Fibroblast of skin of left biceps (primary cell): ENCODE measurements around the gene OASL.

ENCODE experiments used
- DNase-seq, 2 experiments: peaks; one replicate each; pipeline ENCODE4 v3.0.0-alpha.2; 2013; ENCODE audit warnings: low read depth in 2 of 2

Gene OASL

DNA sequence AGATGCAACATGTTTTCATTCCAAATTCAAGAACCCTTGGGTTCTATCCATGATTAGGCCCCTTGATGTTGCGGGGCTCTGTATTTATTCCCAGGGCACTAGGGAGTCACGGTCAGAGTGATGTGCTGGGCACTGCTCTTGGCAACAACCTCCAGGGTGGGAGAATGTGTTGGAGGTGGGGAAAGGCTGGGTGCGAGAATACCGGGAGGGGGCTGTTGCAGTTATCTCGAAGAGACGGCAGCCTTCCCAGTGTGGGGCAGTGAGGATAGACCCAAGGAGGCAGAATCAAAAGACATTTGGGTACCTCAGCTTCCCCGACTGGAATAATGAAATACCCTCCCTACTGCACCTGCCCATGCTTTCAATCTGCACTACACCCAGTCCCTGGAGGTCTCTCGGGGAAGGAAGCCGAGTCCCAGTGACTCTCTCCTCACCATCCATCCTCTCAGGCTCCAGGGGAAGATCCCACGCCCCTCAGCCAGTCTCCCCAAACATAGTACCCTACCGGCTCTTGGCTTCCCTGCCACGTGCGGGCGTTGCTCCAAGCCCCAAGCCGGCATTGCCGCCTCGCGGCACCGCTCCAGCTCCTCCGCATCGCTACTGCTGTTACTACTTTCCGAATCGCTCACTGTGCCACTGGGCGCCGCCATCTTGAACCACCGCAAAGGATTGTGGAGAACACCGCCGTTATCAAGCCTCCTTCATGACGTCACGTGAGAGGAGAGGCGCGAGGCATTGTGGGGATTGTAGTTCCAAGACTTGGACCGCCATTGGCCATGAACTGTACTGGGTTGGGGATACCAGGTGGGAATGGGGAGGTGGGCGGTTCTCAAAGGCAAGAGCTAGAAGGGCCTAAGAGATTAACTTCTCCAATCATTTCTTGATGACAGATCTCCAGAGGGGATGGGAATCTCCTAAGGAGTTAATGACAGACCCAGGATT, 22.9 kb downstream of the OASL start, which contains the start of gene C12orf43:
TSS of gene C12orf43 (minus strand) at position 663 of the 942 bp plus-strand sequence. CDS start at position 650, 13 bp downstream.
- DNase-seq = peak; percentile 63 to 68

DNA sequence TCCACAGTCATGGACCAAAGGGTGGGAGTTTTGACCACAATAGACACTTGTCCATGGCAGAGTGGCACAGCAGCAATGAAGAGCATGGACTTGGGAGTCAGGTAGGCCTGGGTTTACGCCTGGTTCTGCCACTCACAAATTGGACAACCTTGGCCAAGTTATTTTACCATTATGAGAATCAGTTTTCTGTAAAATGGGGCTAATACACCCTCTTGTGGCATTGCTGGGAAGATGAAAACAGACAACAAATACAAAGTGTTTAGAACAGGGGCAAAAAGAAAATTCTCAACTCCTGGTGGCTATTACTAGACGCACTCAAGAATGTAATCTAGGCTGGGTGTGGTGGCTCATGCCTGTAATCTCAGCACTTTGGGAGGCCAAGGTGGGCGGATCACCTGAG, 25.3 kb downstream of the OASL start:
- no peak for DNase-seq

DNA sequence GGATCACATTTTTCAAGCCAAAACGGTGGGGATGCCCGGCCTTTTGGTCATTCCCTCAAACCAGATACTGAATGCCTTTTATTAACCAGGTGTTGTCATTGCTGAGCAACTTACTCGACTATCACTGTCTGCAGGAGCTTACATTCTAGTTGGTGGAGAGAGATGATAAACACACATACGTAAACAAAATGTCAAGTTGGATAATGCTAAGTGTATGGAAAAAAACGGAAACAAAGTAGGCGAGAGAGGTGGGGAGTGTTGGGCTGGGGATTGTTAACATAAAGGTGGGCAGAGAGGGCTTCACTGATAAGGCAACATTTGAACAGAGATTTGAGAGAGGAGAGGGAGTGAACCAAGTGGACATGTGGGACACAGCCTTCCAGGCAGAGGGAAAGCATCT, 27.2 kb downstream of the OASL start:
- no peak for DNase-seq

DNA sequence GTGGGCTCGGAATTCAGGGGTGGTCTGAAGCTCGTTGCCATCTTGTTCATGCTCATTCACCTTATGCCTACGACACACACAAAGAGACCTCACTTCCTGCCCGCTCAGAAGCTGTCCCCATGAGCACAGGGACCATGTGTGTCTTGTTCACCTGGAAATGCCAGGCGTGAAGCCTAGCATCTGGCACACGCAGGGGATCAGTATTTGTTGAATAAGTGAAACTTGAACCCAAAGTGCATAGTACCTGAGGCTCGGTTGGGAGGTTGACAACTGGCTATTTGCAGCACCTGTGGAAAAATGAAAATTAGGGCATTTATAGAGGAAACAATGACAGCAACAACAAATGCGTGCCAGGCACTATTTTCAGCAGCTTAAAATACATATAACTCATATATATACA, 28.2 kb downstream of the OASL start:
- no peak for DNase-seq

DNA sequence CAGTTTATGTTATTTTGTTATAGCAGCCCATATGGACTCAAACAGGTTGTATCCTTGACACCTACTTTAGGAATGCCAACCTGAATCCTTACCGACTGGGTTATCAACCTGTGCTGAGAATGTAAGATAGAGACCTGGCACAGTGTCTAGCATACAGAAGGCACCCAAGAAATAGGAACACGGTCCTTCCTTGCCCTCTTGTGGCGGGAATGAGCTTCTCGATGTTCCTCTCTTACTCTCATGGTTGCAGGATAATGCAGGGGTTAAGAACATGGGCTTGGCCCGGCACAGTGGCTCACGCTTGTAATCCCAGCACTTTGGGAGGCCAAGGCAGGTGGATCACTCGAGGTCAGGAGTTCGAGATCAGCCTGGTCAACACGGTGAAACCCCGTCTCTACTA, 29.3 kb downstream of the OASL start:
- no peak for DNase-seq

DNA sequence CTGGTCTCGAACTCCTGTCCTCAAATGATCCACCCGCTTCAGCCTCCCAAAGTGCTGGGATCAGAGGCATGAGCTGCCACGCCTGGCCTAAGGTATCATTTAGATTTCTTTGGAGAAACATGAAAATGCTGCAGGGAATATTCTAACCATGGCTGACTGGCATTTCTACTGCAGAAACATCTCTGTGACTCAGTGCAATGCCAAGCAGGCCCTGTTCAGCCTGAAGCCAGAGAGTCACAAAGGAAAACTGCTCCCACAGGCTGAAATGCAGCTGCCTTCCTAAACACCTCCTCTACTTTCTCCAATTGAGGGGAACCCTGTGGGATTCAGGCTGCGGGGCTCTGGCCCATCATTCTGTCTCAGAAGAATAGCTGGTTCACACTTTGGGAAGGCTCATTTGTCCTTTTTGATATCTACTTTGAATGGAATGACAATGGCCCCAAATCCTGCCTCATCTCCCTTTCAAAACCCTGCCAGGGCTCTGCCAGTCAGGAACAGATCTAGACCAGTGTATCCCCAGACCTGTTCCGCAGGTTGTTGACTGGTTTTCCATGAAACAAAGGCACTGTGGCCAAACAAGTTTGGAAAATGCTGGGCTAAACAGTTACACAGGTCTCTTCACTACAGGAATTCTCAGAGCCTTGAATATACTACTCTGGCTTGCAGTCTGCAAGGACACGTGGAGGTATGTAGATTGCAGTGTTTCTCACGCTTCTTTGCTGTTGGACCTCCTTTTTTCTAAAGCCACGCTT, 30.5 kb downstream of the OASL start:
- no peak for DNase-seq

DNA sequence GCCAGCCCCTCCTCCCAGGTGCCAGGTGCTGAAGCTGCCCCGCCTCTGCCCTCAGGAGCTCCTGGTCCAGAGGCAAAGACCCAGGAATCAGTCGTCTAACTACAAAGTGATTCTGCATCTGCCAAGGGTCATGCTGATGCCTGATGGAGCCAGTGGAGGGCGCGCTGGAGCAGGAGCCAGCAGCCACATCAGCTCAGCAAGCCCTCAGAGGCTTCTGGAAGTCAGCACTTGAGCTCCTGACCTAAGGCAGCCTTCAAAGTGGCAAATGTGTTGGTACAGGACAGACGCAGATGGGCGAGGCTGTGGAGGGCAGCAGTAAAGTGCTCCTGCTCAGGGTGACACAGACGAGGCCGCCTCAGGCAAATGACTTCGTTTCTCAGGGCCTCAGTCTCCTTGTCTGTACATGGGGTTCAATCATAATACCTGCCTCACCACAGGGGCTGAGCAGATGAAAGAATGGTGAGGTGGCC, 33.7 kb downstream of the OASL start:
- DNase-seq = no peak

DNA sequence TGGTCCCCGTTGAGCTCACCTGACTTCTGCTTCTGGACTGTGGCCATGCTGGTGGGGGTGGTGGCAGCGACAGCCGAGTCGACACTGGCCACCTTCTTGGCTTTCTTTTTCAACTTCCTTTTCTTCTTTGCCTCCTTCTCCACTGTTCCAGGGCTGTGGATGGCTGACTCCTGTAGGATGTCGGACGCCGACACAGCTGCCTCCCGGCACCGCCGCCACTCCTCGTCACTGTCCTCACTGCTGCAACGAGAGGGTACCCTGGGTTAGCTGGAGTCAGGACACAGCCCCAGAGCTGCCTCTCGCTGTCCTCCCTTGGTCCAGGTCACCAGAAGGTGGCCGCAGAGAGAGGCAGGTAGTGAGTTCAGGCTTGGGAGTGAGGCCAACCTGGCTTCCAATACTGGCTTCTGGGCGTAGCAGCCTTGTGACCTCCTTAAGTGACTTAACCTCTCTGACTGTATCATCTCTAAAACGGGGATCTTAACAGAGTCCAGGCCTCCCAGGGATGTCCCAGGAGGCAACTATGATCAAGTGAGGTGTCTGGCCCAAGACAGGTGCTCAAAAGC, 34.7 kb downstream of the OASL start:
- no peak for DNase-seq

DNA sequence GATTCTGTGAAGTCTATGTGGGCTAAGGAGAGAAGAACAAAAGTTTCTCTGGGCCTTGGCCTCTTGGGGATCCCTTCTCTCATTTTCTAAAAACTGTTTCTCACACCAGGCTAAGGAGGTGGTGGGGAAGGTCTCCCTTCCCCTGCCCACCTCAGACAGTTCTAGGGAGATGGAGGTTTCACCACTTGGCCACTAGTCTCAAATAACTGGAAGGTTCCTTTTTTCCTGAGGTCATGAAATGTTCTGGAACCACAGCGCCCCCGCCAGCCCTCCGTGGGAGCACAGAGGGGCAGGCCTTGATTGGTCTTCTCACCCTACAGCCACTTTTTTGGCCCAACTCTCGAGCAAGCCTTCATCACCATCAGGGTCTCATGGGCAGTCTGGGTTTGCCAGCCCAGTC, 35.4 kb downstream of the OASL start:
- DNase-seq = no peak

DNA sequence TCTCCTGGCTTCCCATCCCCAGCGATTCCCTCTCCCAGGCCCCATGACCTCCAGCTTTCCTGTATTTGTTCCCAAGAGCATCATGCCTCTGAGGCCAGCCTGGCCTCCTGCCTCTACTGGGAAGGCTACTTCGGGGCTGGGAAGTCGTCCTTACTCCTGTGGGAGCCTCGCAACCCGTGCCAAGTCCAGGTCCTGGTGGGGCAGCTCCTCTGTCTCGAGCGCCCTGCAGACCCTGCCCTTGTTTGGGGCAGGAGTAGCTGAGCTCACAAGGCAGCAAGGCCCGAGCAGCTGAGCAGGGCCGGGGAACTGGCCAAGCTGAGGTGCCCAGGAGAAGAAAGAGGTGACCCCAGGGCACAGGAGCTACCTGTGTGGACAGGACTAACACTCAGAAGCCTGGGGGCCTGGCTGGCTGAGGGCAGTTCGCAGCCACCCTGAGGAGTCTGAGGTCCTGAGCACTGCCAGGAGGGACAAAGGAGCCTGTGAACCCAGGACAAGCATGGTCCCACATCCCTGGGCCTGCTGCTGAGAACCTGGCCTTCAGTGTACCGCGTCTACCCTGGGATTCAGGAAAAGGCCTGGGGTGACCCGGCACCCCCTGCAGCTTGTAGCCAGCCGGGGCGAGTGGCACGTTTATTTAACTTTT, 37.1 kb downstream of the OASL start:
- no peak for DNase-seq

DNA sequence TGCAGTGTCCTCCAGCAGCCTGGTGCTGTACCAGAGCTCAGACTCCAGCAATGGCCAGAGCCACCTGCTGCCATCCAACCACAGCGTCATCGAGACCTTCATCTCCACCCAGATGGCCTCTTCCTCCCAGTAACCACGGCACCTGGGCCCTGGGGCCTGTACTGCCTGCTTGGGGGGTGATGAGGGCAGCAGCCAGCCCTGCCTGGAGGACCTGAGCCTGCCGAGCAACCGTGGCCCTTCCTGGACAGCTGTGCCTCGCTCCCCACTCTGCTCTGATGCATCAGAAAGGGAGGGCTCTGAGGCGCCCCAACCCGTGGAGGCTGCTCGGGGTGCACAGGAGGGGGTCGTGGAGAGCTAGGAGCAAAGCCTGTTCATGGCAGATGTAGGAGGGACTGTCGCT, 38.0 kb downstream of the OASL start:
- DNase-seq = no peak

DNA sequence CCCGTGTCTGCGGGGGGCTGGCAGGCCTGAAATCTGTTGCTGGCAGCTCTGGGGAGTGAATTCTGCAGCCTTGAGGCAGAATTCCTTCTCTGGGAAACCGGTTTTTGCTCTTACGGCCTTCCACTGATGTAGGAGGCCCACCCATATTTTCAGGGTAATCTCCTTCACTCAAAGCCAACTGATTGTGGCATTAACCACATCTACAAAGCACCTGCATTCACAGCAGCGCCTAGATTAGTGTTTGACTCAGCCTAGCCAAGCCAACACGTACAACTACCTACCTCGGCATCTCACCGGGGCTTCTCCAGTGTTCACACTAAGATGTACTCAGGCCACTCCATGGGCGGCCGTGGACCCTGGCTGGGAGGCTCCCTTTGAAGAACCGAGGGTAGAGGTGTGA, 38.5 kb downstream of the OASL start:
- DNase-seq = no peak

DNA sequence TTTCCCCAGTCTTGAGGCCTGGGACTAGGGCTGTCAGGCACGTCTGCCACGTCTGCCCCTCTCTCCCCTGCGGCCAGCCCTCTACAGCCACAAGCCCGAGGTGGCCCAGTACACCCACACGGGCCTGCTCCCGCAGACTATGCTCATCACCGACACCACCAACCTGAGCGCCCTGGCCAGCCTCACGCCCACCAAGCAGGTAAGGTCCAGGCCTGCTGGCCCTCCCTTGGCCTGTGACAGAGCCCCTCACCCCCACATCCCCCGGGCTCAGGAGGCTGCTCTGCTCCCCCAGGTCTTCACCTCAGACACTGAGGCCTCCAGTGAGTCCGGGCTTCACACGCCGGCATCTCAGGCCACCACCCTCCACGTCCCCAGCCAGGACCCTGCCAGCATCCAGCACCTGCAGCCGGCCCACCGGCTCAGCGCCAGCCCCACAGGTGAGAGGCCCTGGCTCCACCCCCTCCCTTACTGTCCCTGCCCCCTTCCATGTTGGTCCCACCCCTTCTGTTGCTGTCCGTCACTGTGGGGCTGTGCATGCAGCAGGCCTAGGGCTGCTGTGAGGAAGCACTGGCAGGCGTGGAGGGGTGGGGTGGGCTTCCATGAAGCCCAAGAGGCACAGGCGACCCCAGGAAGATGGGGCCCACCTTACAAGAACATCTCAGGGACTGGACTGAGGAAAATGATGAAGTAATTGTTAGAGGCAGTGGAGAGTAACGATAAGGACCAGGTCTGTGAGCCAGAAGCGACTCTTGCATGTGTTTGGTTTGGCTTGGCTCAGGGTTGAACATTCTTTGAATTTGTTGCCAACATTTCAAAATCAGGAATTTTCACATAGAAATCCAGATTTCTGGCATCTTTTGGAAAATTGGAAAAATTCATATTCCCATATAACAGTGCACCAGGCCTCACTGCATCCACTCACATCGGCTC, 39.6 kb downstream of the OASL start:
- DNase-seq = peak; percentile 4 to 9

DNA sequence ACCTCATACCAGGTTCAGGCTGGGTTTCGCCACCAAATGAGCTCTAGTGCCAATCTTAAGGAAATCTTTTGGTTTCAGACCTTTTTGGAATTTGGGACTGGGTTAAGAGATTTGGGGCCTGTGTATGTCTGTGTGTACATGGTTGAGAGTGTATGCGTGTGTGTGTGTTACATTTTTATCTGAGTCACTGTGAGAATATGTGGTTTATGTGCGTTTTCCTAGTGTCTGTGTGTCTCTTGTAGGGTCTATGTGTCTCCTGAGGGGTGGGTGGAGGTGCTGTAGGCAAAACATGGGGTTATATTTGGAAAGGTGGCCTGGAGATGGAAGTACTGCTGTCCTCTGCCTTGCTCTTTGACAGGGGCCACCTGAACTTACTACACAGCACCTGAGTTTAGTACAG, 40.6 kb downstream of the OASL start:
- DNase-seq = no peak

DNA sequence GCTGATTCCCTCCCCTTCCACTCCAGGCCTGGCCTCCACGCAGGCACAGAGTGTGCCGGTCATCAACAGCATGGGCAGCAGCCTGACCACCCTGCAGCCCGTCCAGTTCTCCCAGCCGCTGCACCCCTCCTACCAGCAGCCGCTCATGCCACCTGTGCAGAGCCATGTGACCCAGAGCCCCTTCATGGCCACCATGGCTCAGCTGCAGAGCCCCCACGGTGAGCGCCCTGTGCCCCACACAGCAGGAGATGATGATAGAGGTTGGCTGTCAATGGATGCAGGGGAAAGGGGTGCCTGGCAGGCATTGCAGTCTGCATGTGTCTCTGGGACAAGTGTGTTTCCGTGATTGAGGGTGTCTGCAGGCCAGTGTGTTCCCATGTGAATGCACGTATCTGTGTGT, 41.6 kb downstream of the OASL start:
- DNase-seq = no peak

DNA sequence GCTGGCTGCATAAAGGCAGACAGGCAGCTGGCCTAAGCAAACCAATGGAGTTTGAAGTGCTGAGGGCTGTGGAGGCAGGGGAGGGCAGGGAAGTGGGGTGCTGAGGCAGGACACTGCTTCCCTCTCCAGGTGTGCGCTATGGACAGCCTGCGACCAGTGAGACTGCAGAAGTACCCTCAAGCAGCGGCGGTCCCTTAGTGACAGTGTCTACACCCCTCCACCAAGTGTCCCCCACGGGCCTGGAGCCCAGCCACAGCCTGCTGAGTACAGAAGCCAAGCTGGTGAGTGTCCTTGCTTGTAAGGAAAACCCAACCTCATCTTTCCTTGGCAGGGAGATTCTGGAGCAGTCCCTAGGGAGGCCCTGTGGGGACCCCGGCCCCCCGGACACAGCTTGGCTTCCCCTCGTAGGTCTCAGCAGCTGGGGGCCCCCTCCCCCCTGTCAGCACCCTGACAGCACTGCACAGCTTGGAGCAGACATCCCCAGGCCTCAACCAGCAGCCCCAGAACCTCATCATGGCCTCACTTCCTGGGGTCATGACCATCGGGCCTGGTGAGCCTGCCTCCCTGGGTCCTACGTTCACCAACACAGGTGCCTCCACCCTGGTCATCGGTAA, 42.8 kb downstream of the OASL start:
- no peak for DNase-seq

DNA sequence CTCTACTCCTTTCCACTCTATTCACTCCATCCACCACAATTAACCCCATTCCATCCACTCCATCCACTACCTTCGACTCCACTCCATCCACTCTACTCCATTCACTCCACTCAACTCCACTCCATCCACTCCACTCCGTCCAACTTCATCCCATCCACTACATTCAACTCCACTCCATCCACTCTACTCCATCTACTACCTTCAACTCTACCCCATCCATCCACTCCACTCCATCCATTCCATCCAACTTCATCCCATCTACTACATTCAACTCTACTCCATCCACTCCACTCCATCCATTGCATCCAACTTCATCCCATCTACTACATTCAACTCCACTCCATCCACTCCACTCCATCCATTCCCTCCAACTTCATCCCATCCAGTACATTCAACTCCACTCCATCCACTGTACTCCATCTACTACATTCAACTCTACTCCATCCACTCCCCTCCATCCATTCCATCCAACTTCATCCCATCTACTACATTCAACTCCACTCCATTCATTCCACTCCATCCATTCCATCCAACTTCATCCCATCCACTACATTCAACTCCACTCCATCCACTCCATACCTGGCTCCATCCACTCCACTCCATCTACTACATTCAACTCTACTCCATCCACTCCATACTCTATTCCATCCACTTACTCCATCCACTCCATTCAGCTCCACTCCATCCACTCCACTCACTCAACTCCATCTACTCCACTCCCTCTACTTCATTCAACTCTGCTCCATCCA, 44.3 kb downstream of the OASL start:
- DNase-seq = no peak

DNA sequence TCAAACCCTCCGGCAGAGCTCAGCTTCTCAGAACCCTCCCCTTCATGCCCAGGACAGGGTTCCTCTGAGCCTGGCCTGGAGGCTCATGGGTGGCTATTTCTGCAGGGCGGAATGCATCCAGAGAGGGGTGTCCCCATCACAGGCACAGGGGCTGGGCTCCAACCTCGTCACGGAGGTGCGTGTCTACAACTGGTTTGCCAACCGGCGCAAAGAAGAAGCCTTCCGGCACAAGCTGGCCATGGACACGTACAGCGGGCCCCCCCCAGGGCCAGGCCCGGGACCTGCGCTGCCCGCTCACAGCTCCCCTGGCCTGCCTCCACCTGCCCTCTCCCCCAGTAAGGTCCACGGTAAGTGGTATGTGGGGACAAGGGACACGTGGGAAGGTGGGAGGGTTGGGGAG, 45.0 kb downstream of the OASL start:
- DNase-seq = no peak

DNA sequence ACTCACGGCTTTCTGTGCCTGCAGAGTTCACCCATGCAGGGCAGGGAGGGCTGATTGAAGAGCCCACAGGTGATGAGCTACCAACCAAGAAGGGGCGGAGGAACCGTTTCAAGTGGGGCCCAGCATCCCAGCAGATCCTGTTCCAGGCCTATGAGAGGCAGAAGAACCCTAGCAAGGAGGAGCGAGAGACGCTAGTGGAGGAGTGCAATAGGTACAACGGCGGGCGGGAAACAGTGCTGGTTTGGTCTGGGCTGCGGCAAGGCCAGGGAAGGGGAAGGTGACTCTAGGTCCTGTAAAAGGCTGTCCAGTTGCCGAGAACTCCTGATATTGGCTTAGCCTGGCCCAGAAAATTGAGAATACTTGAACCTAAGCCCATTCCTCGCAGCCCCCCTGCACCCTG, 45.5 kb downstream of the OASL start:
- no peak for DNase-seq

DNA sequence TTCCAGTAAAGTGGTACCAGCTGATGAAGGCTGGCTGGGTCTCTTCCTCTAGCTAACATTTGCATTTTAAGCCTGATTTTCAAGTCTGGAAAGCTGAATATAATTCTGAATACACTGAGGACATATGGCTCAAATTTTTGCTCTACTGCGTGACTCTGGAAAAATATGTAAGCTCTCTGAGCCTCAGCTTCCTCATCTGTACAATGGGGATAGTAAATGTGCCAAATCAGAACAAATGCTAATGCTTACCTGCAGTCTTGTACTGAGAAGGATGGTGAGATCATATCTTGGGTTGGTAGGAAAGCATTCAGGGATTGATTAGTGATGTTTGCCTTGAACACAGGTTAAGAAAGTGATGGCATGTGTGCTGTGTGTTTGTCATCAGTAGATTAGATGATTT, 46.1 kb downstream of the OASL start:
- DNase-seq = no peak
